ENCODE results near the gene WDR93. TPM values are rescaled to one million over a fixed set of nuclear protein-coding genes. Genes with fewer than 3 reads are reported as not detected.

WDR93 gene
- total RNA-seq, 1 experiment from 2014 or later: not detected

DNA sequence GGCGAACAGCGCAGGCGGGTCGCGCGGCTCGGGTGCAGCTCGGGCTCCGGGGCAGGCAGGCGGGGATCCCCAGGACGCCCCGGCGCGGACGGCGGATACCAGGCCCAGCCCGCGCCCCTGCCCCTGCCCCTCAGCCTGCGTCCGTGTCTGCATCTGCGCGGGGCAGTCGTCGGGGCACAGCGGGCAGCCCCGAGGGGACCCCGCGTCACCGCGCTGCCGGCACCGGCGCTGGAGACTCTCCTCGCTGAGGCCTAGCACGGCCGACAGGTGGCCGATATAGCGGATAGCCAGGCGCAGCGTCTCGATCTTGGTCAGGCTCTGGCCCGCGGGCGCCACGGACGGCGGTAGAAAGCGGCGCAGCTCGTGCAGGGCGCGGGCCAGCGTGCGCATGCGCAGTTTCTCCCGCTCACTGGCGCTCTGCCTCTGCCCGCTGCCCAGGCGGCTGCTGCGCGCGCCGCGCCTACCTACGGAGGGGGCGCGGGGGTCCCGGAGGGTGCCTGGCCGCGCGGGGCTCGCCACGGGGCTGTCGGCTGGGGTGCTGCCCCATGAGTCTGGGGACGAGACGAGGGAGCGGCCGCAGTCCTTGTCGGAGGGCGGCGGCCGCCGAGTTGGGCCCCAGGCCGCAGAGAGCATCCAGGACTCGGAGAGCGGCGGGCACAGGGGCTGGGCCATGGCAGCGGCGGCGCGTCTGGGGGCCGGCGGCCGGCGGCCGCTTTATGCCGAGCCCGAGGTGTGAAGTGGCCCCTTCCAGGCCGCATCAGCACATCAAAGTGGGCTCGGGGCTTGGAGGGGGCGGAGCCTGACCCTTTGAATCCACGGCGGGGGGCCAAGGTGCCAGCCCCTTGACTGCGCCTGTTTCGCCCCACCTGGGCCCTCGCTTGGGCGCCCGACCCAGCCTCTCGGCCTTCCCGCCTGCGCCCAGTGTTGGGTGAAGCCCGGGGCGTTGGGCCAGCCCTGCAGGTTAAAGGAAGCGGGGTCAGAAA, 60.2 kb downstream of the WDR93 start, which contains the start of gene MESP1:
MESP1 (minus strand) TSS at position 690 of the 983 bp plus-strand sequence; CDS start at position 672, 18 bp downstream.
- Histone ChIP-seq H3T11ph (ENCODE audit: low read length) (no peak within 1 kb of the TSS), H2BK120ac (ENCODE audit: low read depth, low read length, poor library complexity, severe bottlenecking) (no peak within 1 kb of the TSS), H4K20me1 (ENCODE audit: control insufficient read depth, insufficient read depth, insufficient read length) (no peaks in the 10 kb centered on the region), H3K4me1 (ENCODE audit: insufficient read depth, low read length) (no peaks in the 10 kb centered on the region; the same call in 1 of the 2 replicates), H3K23me2 (ENCODE audit: insufficient read length, low read depth, low read length, poor library complexity, severe bottlenecking) (peaks cover 8% of the 10 kb centered on the region), H3K9ac (ENCODE audit: extremely low read depth, insufficient read length, low read length) (no peak within 1 kb of the TSS), H2BK5ac (ENCODE audit: insufficient read length, low read length) (no peak within 1 kb of the TSS), H3K27me3 (ENCODE audit: insufficient read depth, low read length) (peaks cover 42% of the 10 kb centered on the region), H3K79me2 (ENCODE audit: insufficient read depth, low read length) (no peaks in the 10 kb centered on the region), H2BK20ac (ENCODE audit: low read depth, low read length, poor library complexity, severe bottlenecking) (no peak within 1 kb of the TSS), H2AFZ (ENCODE audit: low read length) (no peak within 1 kb of the TSS), H2BK12ac (ENCODE audit: insufficient read length, low read depth, low read length) (no peak within 1 kb of the TSS), H2BK15ac (ENCODE audit: low read depth, low read length) (no peak within 1 kb of the TSS), H4K8ac (replicated peaks; ENCODE audit: insufficient read length, low read depth, low read length) (no peak within 1 kb of the TSS), H3K27ac (ENCODE audit: insufficient read length, low read depth, low read length) (no peak within 1 kb of the TSS), H4K5ac (ENCODE audit: insufficient read length, low read depth, low read length) (no peak within 1 kb of the TSS), H2AK5ac (ENCODE audit: insufficient read length, low read length) (no peak within 1 kb of the TSS), H3K4me2 (ENCODE audit: insufficient read depth, insufficient read length, low read length) (peak within 1 kb of the TSS; percentile 68), H3K79me1 (ENCODE audit: insufficient read depth, low read depth, low read length, poor library complexity, severe bottlenecking) (no peaks in the 10 kb centered on the region), H3K14ac (ENCODE audit: insufficient read depth, low read length) (no peak within 1 kb of the TSS), H3K56ac (ENCODE audit: insufficient read length, low read depth, low read length) (no peak within 1 kb of the TSS), H4K91ac (ENCODE audit: insufficient read length, low read depth, low read length) (no peak within 1 kb of the TSS), H3K18ac (ENCODE audit: insufficient read length, low read depth, low read length) (no peak within 1 kb of the TSS), H3K4ac (ENCODE audit: low read depth, low read length) (no peak within 1 kb of the TSS), H3K23ac (ENCODE audit: insufficient read length, low read depth, low read length) (no peak within 1 kb of the TSS), H3K9me3 (ENCODE audit: control insufficient read depth, low read depth, low read length) (no peaks in the 10 kb centered on the region)
- no peaks in the 10 kb centered on the region; a peak in 1 of 5 replicates for H3K9me3 Mint-ChIP-seq
- TF ChIP-seq, protein P1, sequence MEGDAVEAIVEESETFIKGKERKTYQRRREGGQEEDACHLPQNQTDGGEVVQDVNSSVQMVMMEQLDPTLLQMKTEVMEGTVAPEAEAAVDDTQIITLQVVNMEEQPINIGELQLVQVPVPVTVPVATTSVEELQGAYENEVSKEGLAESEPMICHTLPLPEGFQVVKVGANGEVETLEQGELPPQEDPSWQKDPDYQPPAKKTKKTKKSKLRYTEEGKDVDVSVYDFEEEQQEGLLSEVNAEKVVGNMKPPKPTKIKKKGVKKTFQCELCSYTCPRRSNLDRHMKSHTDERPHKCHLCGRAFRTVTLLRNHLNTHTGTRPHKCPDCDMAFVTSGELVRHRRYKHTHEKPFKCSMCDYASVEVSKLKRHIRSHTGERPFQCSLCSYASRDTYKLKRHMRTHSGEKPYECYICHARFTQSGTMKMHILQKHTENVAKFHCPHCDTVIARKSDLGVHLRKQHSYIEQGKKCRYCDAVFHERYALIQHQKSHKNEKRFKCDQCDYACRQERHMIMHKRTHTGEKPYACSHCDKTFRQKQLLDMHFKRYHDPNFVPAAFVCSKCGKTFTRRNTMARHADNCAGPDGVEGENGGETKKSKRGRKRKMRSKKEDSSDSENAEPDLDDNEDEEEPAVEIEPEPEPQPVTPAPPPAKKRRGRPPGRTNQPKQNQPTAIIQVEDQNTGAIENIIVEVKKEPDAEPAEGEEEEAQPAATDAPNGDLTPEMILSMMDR (conservative IDR thresholded peaks at IDR 0.05): peak; percentile 79
- H3K4me3 Mint-ChIP-seq: peak within 1 kb of the TSS; percentile 48 to 78
- no peak within 1 kb of the TSS for H3K27ac Mint-ChIP-seq
- H3K27me3 Mint-ChIP-seq (ENCODE audit: low read depth): peaks cover 44% of the 10 kb centered on the region
- WGBS (ENCODE audit: extremely low coverage, insufficient read length, low lambda C conversion rate): no CpG with 5 or more reads among the region's 114 CpGs
- H3K4me1 Mint-ChIP-seq: peaks cover 17 to 21% of the 10 kb centered on the region in 2 experiments
- peaks cover 0 to 3% (median 0%) of the 10 kb centered on the region in 3 experiments; a peak in 1 of 7 replicates for H3K36me3 Mint-ChIP-seq (ENCODE audit: insufficient read depth in 1 of 3, low read depth in 3 of 3)
- peak; percentile 95 for DNase-seq
